Endothelial cell of umbilical vein (primary cell): Measurements from ENCODE around the gene CTPS1. TPM values are rescaled to one million over a fixed set of nuclear protein-coding genes. Genes with fewer than 3 reads are reported as not detected.

Source experiments
- BruUV-seq: library from RNA; stranded (reverse); fragments of 400-500 nt; replicated peaks from 2 replicates; lab custom pipeline; 2021; lab: Mats Ljungman, UMichigan
- CTCF ChIA-PET: fragments of 300-600, 350-600 bp; sonication (Branson Sonifier 250); formaldehyde crosslinking; loops from one replicate; lab custom pipeline; 2021; ENCODE audit warnings: antibody characterized with exemption, inconsistent platforms; lab: Charles Lee
- POLR2A ChIA-PET: fragments of 300-600, 350-600 bp; sonication (Branson Sonifier 250); formaldehyde crosslinking; loops from one replicate; lab custom pipeline; 2021; ENCODE audit warnings: antibody characterized with exemption, inconsistent platforms; lab: Charles Lee
- DNase-seq: peaks from one replicate; pipeline ENCODE4 v3.0.0-alpha.2; 2011; ENCODE audit warnings: low read depth, low spot score
- FAIRE-seq: peaks from 2 replicates; lab custom pipeline; 2011; peaks lifted over from hg19 to GRCh38; lab: Jason Lieb, UNC
- H2AFZ ChIP-seq: 2 replicates; pipeline ENCODE4 v1.6.0; 2012; ENCODE audit warnings: low read depth, low read length, control low read depth, inconsistent platforms
- H3K27ac ChIP-seq: 2 replicates; pipeline ENCODE4 v1.5.1; 2011; ENCODE audit warnings: low read depth, mild to moderate bottlenecking, control low read depth, low read length, moderate library complexity; ENCODE audit not compliant: insufficient read depth
- H3K27me3 ChIP-seq, 2 experiments: 2 replicates each; pipeline versions ENCODE4 v1.6.0 to v1.6.1; 2011; ENCODE audit warnings: low read length in 2 of 2, mixed read lengths in 1 of 2; ENCODE audit not compliant: control insufficient read depth in 2 of 2, insufficient read depth in 2 of 2
- H3K36me3 ChIP-seq, 2 experiments: 2 replicates in 1 of 2; 3 replicates in 1 of 2; pipeline ENCODE4 v1.5.1; 2011; ENCODE audit warnings: low read length in 2 of 2, mild to moderate bottlenecking in 1 of 2, moderate library complexity in 1 of 2; ENCODE audit not compliant: control insufficient read depth in 2 of 2, insufficient read depth in 2 of 2; ENCODE audit errors: extremely low read depth in 1 of 2
- H3K4me1 ChIP-seq: 3 replicates; pipeline ENCODE4 v1.5.1; 2011; ENCODE audit warnings: mild to moderate bottlenecking, low read length; ENCODE audit not compliant: control insufficient read depth, insufficient read depth; ENCODE audit errors: extremely low read depth
- H3K4me2 ChIP-seq: 2 replicates; pipeline ENCODE4 v1.6.1; 2011; ENCODE audit warnings: low read length, control low read depth, mixed read lengths; ENCODE audit not compliant: insufficient read depth
- H3K4me3 ChIP-seq, 3 experiments: fragments of 200-600 bp in 1 of 3; sonication (generic), shearing (Covaris generic) in 1 of 3; replicated peaks in 1 of 3; 2 replicates each; pipeline ENCODE4 v1.5.1; 2011 to 2016; ENCODE audit warnings: control low read depth in 3 of 3, low read length in 3 of 3, mild to moderate bottlenecking in 2 of 3, inconsistent platforms in 1 of 3, low read depth in 1 of 3, moderate library complexity in 1 of 3; ENCODE audit not compliant: insufficient read depth in 1 of 3
- H3K79me2 ChIP-seq: 2 replicates; pipeline ENCODE4 v1.6.0; 2012; ENCODE audit warnings: low read length, inconsistent platforms; ENCODE audit not compliant: control insufficient read depth, insufficient read depth
- H3K9ac ChIP-seq: replicated peaks from 2 replicates; pipeline ENCODE3; 2011; ENCODE audit warnings: low read length, control low read depth; ENCODE audit not compliant: insufficient read depth; ENCODE audit errors: extremely low read depth
- H3K9me1 ChIP-seq: replicated peaks from 3 replicates; pipeline ENCODE4 v1.6.0; 2011; ENCODE audit warnings: mild to moderate bottlenecking, low read length; ENCODE audit not compliant: control insufficient read depth, insufficient read depth; ENCODE audit errors: extremely low read depth
- H3K9me3 ChIP-seq: replicated peaks from 2 replicates; pipeline ENCODE4 v1.5.1; 2012; ENCODE audit warnings: low read length, inconsistent platforms; ENCODE audit not compliant: control insufficient read depth, insufficient read depth
- H4K20me1 ChIP-seq: replicated peaks from 2 replicates; pipeline ENCODE3; 2011; ENCODE audit warnings: mild to moderate bottlenecking, low read length; ENCODE audit not compliant: control insufficient read depth, insufficient read depth; ENCODE audit errors: extremely low read depth
- EZH2 ChIP-seq: IDR thresholded peaks from 2 replicates; pipeline ENCODE4 v1.6.1; 2012; ENCODE audit warnings: borderline replicate concordance, low read depth, mild to moderate bottlenecking, moderate library complexity, low read length, inconsistent platforms; ENCODE audit not compliant: severe bottlenecking
- FOS ChIP-seq: IDR thresholded peaks from 2 replicates; pipeline ENCODE4 v1.6.1; 2011; ENCODE audit warnings: mild to moderate bottlenecking, low read length, moderate library complexity, borderline replicate concordance; ENCODE audit not compliant: insufficient read depth
- GATA2 ChIP-seq: IDR thresholded peaks from 2 replicates; pipeline ENCODE4 v1.7.0; 2011; ENCODE audit warnings: low read depth, mild to moderate bottlenecking, moderate library complexity, mixed read lengths, low read length; ENCODE audit not compliant: insufficient read length, insufficient read depth
- JUN ChIP-seq: IDR thresholded peaks from 2 replicates; pipeline ENCODE4 v1.6.1; 2011; ENCODE audit warnings: borderline replicate concordance, low read depth; ENCODE audit not compliant: insufficient read length, insufficient read depth
- MYC ChIP-seq: IDR thresholded peaks from one replicate; pipeline ENCODE4 v1.6.1; 2011; ENCODE audit warnings: mild to moderate bottlenecking, low read depth, low read length
- POLR2A ChIP-seq: IDR thresholded peaks from 2 replicates; pipeline ENCODE4 v1.6.1; 2012; ENCODE audit warnings: low read depth, mild to moderate bottlenecking, control low read depth, low read length
- POLR2AphosphoS5 ChIP-seq: IDR thresholded peaks from 2 replicates; pipeline ENCODE4 v1.6.1; 2012; ENCODE audit warnings: low read depth, mild to moderate bottlenecking, control low read depth, low read length, moderate library complexity; ENCODE audit not compliant: insufficient read depth
- dilution Hi-C: fragments of 300-500 bp; cut with MboI; formaldehyde crosslinking; loops from one replicate; pipeline ENCODE4 v1.15.0; 2019; ENCODE audit warnings: low sequenced_read_pairs; ENCODE audit not compliant: extremely low pct_ligation_motif_present
- intact Hi-C: fragments of 100-400 bp; cut with micrococcal nuclease; formaldehyde crosslinking; loops from one replicate; pipeline ENCODE4 v1.10.0; 2022
- polyA plus RNA-seq, 4 experiments: library from polyadenylated mRNA; depleted of rRNA in 3 of 4; stranded (reverse) in 3 of 4; unstranded in 1 of 4; fragments of >200 nt; gene quantifications; 2 replicates each; pipeline versions ENCODE4 v1.2.1 to v1.2.3, GENCODE V29; 2011 to 2012; ENCODE audit warnings: missing spikeins in 1 of 4
- total RNA-seq: library from RNA; stranded (reverse); gene quantifications from 2 replicates; pipeline ENCODE4 v1.2.3, GENCODE V29; 2021
- TF ChIP-seq, protein P1 (sequence below): IDR thresholded peaks from 2 replicates; pipeline ENCODE4 v1.6.1; 2011; ENCODE audit not compliant: insufficient read depth, insufficient read length
- TF ChIP-seq, protein P2 (sequence below), 2 donors: IDR thresholded peaks; 1 replicate in 1 of 2; 2 replicates in 1 of 2; pipeline ENCODE4 v1.5.1; 2011; ENCODE audit warnings: low read length in 2 of 2, mild to moderate bottlenecking in 2 of 2, moderate library complexity in 2 of 2, control low read depth in 1 of 2, inconsistent platforms in 1 of 2, low read depth in 1 of 2; ENCODE audit not compliant: insufficient read depth in 1 of 2; ENCODE audit errors: extremely low read depth in 1 of 2

Gene CTPS1
- total and polyA plus RNA-seq, 2 donors (not counting 3 experiments of a cell fraction or from before 2014, with no cell fraction given): 24.9 to 65.8 TPM

DNA sequence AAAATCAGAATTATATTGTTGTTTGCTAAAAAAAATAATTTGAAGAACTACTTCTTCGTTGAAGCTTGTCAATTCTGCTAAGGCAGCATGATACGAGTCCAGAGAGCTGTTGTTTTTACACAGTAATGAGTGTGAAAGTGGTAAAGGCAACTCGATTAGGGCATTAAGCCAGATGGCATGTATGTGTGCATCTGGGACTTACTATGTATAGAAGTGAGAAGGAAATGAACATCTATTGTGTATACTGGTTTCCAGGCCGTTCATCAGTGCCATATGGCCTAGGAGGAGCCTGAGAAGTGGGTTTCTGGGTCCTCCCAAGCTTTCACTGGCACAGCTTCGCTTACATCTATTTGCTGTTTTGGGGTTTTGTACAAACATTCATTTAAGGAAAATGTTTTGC lies 5.7 kb downstream of the CTPS1 start:
- no peaks in the 10 kb centered on the region for H4K20me1 ChIP-seq
- DNase-seq (no peak), FAIRE-seq (no peak)
- H3K27ac ChIP-seq: no peak overlapping the region
- H3K79me2 ChIP-seq: peaks cover 58% of the 10 kb centered on the region
- H3K36me3 ChIP-seq: peaks cover 23 to 37% of the 10 kb centered on the region in 2 experiments
- H3K9me3 ChIP-seq: no peaks in the 10 kb centered on the region
- peaks cover 26% of the 10 kb centered on the region for H3K4me1 ChIP-seq
- TF ChIP-seq POLR2A (no peak), JUN (no peak), FOS (no peak), MYC (no peak), EZH2 (no peak), POLR2AphosphoS5 (no peak), GATA2 (no peak)
- TF ChIP-seq, protein P1, sequence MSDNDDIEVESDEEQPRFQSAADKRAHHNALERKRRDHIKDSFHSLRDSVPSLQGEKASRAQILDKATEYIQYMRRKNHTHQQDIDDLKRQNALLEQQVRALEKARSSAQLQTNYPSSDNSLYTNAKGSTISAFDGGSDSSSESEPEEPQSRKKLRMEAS: no peak
- TF ChIP-seq, protein P2, sequence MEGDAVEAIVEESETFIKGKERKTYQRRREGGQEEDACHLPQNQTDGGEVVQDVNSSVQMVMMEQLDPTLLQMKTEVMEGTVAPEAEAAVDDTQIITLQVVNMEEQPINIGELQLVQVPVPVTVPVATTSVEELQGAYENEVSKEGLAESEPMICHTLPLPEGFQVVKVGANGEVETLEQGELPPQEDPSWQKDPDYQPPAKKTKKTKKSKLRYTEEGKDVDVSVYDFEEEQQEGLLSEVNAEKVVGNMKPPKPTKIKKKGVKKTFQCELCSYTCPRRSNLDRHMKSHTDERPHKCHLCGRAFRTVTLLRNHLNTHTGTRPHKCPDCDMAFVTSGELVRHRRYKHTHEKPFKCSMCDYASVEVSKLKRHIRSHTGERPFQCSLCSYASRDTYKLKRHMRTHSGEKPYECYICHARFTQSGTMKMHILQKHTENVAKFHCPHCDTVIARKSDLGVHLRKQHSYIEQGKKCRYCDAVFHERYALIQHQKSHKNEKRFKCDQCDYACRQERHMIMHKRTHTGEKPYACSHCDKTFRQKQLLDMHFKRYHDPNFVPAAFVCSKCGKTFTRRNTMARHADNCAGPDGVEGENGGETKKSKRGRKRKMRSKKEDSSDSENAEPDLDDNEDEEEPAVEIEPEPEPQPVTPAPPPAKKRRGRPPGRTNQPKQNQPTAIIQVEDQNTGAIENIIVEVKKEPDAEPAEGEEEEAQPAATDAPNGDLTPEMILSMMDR (IDR thresholded peaks at IDR 0.05; ENCODE audit: extremely low read depth in 1 of 2, insufficient read depth in 1 of 2, low read depth in 1 of 2, low read length in 2 of 2): no peak
- H2AFZ ChIP-seq: no peak overlapping the region
- H3K4me2 ChIP-seq: no peak overlapping the region
- dilution Hi-C loops: no loop called here
- H3K27me3 ChIP-seq: no peaks in the 10 kb centered on the region
- BruUV-seq: no TSS peak
- intact Hi-C loops: no loop called here
- ChIA-PET POLR2A (no interaction called here), CTCF (interaction anchor here (0.5 to 2.0 kb wide), 4 partner anchors 10 to 364 kb away, joined by 3 to 7 read pairs (median 4); no protein-coding TSS in a partner anchor)
- H3K9ac ChIP-seq: no peak overlapping the region
- no peaks in the 10 kb centered on the region for H3K9me1 ChIP-seq
- no peak overlapping the region for H3K4me3 ChIP-seq
